ENCODE data around the gene CENPS.

Gene CENPS

DNA sequence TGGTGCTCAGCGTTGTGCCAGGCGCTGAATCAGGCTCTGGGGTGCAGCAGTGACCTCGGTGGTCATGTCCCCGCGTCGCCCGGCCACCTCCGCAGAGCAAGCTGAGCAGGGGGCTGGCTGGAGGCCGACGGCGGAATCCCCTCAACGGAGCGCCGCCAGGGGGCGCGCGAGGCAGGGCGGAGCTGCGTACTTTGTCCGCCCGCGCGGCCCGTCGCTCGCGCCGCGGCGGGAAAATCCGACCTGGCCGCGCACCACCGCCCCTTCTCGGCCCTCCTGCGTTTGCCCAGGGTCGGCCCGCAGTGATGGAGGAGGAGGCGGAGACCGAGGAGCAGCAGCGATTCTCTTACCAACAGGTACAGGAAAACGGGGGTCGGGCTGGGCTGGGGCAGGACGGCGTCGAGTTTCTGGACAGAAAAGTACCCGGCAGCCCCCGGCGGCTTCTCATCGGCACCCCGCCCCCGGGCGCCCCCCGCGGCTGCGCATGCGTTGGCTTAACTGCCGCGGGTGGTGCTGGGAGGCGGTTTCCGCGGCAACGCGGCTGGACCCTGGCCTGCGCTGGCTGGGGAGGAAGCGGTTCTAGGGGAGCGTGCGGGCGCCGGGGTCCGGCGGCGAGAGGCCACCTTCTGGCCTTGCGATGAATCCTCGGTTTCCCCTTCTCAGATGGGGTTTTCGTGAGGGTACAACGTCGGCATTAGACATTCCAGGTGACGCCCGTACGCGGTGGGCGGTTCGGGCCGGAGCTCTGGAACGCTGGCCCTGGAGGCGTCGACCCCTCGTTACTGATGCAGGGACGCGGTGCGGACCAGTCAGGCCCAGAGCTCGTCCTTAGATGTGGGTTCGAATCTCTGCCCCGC is at the start of gene CENPS:
Gene CENPS (plus strand): TSS at position 218 of the 854 bp plus-strand sequence. CDS start 85 bp downstream, at position 303.
- DNase-seq (ENCODE audit: low spot score), result peak; percentile 88
- Mint-ChIP-seq H3K4me1 (ENCODE audit: low read depth) (peaks cover 21% of the 10 kb centered on the region), H3K36me3 (ENCODE audit: low read depth) (no peaks in the 10 kb centered on the region), H3K4me3 (peak within 1 kb of the TSS; percentile 94), H3K9me3 (no peaks in the 10 kb centered on the region), H3K27me3 (ENCODE audit: low read depth) (no peaks in the 10 kb centered on the region), H3K27ac (peak within 1 kb of the TSS; percentile 93)

DNA sequence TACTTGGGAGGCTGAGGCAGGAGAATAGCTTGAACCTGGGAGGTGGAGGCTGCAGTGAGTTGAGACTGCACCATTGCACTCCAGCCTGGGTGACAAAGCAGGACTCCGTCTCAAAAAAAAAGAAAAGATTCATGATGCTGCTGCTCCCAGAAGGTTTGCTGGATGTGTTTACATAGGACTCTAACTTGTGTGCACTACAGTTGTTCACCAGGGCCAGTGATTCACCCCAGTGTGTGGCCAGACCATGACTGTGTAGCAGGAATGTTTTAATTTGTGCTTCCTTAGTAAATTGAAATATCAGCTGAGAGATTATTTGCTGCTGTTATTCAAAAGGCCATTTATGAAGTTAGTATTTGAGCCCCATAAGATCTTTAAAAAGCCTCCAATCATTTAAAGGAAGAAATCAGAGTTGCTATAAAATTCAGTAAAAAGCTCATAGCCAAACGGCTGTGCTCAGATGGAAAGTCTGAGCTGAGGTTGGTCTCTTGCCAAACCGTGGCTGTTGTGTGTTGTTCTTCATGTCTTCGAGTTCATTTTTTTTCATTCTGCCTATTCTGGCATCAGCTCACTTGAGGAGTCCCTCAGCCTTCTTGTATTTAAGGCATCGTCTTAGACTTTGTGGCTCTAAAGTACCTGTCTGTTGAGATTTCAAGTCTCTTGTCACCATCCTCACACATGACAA is 49.5 kb upstream of the CENPS start:
- Mint-ChIP-seq H3K9me3 (no peaks in the 10 kb centered on the region), H3K27me3 (ENCODE audit: low read depth) (no peaks in the 10 kb centered on the region), H3K36me3 (ENCODE audit: low read depth) (peaks cover 2% of the 10 kb centered on the region), H3K27ac (no peak overlapping the region), H3K4me3 (no peak overlapping the region), H3K4me1 (ENCODE audit: low read depth) (peaks cover 4% of the 10 kb centered on the region)
- no peak for DNase-seq (ENCODE audit: low spot score)

DNA sequence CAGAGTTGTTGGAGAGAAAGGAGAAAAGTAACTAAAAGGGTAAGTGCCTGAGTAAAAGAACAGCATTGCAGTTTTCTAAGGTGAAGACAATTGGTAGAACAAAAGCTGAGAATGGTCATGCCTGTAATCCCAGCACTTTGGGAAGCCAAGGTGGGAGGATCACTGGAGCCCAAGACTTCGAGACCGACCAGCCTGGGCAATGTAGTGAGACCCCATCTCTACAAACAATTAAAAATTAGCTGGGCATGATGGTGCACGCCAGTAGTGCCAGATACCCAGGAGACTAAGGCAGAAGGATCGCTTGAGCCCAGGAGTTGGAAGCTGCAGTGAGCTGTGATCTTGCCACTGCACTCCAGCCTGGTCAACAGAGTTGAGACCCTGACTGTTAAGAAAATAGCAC is 46.6 kb upstream of the CENPS start:
- Mint-ChIP-seq H3K36me3 (ENCODE audit: low read depth) (no peaks in the 10 kb centered on the region), H3K27me3 (ENCODE audit: low read depth) (no peaks in the 10 kb centered on the region), H3K4me1 (ENCODE audit: low read depth) (peaks cover 7% of the 10 kb centered on the region), H3K9me3 (no peaks in the 10 kb centered on the region), H3K27ac (no peak overlapping the region), H3K4me3 (no peak overlapping the region)
- DNase-seq (ENCODE audit: low spot score), result no peak

DNA sequence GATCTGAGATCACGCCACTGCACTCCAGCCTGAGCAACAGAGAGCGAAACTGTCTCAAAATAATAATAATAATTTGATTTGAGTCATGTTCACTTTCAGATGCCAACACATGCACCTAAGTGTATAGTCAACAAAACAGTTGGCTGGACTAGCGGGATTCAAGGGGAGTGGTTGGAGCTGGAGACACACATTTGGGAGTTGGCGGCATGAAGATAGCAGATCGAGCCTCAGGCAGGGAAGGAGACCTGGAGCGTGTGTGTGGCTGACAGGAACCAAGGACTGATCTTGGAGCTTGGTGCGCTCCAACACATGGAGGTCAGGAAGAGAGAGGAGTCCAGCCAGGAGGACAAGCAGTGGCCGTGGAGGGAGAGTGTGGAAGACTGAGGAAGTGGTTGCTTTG is 46.0 kb upstream of the CENPS start:
- no peak for DNase-seq (ENCODE audit: low spot score)
- no peaks in the 10 kb centered on the region for H3K27me3 Mint-ChIP-seq (ENCODE audit: low read depth)
- H3K36me3 Mint-ChIP-seq (ENCODE audit: low read depth), result no peaks in the 10 kb centered on the region
- peaks cover 7% of the 10 kb centered on the region for H3K4me1 Mint-ChIP-seq (ENCODE audit: low read depth)
- no peak overlapping the region for H3K4me3 Mint-ChIP-seq
- H3K9me3 Mint-ChIP-seq, result no peaks in the 10 kb centered on the region
- no peak overlapping the region for H3K27ac Mint-ChIP-seq

DNA sequence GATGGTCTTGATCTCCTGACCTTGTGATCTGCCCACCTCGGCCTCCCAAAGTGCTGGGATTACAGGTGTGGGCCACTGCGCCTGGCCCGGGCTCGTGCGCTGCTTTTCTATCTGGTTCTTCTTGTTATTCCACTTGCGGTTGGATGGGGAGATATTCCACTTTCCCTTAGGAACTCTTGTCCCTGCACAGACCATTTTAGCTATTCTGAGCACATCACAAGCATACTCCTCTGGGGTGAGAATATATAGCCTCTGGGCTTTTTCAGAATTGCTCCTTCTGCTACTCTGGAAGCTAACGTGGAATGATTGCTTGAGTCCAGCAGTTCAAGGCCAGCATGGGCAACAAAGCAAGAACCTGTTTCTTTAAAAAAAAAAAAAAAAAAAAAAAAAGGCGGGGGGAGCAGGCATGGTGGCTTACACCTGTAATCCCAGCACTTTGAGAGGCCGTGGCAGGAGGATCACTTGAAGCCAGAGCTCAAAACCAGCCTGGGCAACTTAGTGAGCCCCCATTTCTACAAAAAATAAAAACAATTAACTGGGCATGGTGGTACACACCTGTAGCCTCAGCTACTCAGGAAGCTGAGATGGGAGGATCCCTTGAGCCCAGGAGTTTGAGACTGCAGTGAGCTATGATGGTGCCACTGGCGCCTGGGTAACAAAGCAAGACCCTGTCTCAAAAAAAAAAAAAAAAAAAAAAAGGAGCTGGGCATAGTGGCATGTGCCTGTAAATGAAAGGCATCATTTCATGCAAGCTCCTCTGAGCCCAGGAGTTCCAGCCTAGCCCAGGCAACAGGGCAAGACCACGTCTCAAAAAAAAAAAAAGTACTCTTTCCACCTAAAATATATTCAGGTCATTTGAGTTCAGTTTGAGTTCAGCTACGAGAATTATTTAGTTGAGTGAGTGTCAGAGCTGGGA is 43.2 kb upstream of the CENPS start:
- Mint-ChIP-seq H3K27ac (no peak overlapping the region), H3K4me1 (ENCODE audit: low read depth) (peaks cover 7% of the 10 kb centered on the region), H3K27me3 (ENCODE audit: low read depth) (no peaks in the 10 kb centered on the region), H3K9me3 (no peaks in the 10 kb centered on the region), H3K36me3 (ENCODE audit: low read depth) (no peaks in the 10 kb centered on the region), H3K4me3 (no peak overlapping the region)
- DNase-seq (ENCODE audit: low spot score), result no peak

DNA sequence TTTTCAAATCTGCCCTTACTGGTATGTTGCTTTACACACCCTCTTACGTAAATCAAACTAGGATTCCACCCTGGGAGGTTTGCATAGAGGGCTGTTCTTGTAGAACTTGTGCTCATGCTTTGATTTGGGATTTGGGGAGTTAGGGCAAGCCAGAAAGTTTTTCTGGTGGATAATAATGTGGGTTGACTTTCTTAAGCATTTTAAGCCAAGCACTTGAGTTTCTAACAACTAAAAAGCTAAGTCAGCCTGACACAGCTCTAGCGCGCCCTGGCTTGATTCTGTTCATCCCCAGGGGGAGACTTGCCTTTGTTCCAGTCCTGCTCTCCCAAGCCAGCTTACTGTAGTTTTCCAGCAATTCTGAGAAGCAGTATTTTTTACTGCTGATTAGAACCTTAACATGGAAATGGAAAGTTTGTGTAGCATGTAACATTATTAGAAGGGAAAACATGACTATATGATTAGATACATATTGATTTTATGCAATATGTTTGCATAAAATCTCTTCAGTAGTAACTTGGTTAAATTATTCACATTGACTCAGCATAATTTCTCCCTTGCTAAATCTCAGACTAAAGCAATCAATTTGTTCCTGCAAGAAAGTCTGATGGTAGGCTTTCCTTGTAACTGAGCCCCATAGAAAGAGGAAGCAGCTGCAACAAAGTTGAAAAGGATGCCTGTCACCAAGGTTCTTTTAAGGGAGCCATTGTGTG is 42.4 kb upstream of the CENPS start:
- Mint-ChIP-seq H3K27me3 (ENCODE audit: low read depth) (no peaks in the 10 kb centered on the region), H3K9me3 (no peaks in the 10 kb centered on the region), H3K36me3 (ENCODE audit: low read depth) (no peaks in the 10 kb centered on the region), H3K27ac (no peak overlapping the region), H3K4me3 (no peak overlapping the region), H3K4me1 (ENCODE audit: low read depth) (peaks cover 7% of the 10 kb centered on the region)
- DNase-seq (ENCODE audit: low spot score), result no peak

DNA sequence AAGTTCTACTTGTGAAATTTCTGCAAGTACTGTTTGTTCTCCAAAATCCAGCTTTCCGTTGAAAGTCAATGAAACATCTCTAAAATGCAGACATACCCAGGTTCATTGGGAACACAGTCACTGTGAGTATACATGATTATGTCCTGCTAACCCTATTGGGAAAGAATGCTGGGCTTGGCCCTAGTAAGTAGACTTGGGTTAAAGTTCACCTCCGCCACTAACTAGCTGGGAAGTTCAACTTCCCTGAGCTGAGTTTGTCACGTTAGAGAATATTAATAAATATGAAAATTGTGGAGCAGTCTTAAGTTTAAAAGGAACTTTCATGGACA is 41.9 kb upstream of the CENPS start:
- no peak for DNase-seq (ENCODE audit: low spot score)
- H3K27me3 Mint-ChIP-seq (ENCODE audit: low read depth), result no peaks in the 10 kb centered on the region
- H3K4me3 Mint-ChIP-seq, result no peak overlapping the region
- no peak overlapping the region for H3K27ac Mint-ChIP-seq
- H3K36me3 Mint-ChIP-seq (ENCODE audit: low read depth), result no peaks in the 10 kb centered on the region
- H3K4me1 Mint-ChIP-seq (ENCODE audit: low read depth), result peaks cover 7% of the 10 kb centered on the region
- H3K9me3 Mint-ChIP-seq, result no peaks in the 10 kb centered on the region

DNA sequence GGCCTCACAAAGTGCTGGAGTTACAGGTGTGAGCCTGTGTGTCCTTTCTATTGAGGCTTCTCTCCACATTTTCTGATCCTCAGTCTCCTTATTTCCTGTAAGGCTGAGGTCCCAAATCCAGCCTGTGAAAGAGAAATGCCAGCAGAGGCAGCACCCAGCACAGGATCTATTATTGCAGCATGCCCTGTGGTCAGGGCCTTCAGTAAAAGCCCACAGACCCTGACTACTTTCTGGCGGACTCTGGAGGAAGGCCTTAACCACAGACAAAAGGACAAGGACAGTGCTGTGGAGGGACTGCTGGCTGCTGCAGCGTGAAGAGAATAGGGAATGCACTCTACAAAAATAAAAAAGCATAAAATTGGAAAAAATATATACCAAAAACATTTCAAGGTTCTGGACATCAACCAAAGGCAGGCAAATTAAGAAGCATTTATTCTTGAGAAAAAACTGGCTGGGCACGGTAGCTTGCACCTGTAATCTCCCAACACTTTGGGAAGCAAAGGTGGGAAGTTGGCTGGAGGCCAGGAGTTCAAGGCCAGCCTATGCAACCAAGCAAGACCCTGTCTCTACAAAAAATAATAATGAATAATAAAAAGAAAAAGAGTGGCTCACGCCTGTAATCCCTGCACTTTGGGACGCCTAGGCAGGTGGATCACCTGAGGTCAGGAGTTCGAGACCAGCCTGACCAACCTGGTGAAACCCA is 40.8 kb upstream of the CENPS start:
- H3K4me3 Mint-ChIP-seq, result no peak overlapping the region

DNA sequence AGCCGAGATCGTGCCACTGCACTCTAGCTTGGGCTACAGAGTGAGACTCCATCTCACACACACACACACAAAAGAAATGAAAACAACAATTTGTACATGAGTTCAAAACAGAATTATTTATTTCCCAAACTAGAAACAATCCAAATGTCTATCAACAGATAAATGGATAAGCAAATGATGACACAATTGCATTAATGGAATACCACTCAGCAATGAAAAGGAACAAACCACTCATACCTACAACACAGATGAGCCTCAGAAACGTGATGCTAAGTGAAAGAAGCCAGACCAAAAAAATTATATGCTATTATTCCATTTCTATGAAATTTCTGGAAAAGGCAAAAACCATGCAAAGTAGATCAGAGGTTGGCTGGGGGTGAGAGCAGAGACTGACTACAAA is 33.4 kb upstream of the CENPS start:
- H3K4me3 Mint-ChIP-seq, result peak overlapping the region; percentile 56
- no peaks in the 10 kb centered on the region for H3K9me3 Mint-ChIP-seq
- H3K27ac Mint-ChIP-seq, result no peak overlapping the region
- peaks cover 15% of the 10 kb centered on the region for H3K36me3 Mint-ChIP-seq (ENCODE audit: low read depth)
- no peaks in the 10 kb centered on the region for H3K27me3 Mint-ChIP-seq (ENCODE audit: low read depth)
- peaks cover 23% of the 10 kb centered on the region for H3K4me1 Mint-ChIP-seq (ENCODE audit: low read depth)
- no peak for DNase-seq (ENCODE audit: low spot score)

More for the DNA sequence above, 40.8 kb upstream of the CENPS start:
- Mint-ChIP-seq H3K27me3 (ENCODE audit: low read depth) (no peaks in the 10 kb centered on the region), H3K27ac (no peak overlapping the region), H3K9me3 (no peaks in the 10 kb centered on the region), H3K36me3 (ENCODE audit: low read depth) (peaks cover 1% of the 10 kb centered on the region), H3K4me1 (ENCODE audit: low read depth) (peaks cover 7% of the 10 kb centered on the region)
- DNase-seq (ENCODE audit: low spot score), result no peak

DNA sequence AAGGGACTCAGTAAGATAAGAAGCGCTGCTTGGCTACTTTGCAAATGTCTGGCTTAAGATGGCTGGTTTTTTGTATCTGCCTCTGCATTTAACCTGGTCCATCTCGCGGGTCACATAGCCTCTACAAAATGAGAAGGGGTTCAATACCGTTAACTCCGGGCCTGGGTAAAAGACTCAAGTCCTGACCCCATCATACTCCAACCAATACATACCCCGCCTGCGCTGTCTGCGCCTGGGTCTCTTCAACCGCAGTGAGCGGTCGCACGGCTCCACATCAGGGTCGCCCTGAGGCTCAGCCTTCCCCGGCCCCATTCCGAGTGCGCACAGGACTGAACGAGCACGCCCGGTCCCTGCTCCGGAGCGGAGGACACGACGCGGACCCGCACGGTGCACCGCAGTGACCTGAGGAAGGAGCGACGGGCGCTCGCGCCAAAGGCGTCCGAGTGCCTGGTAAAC is 31.9 kb upstream of the CENPS start:
- peaks cover 19% of the 10 kb centered on the region for H3K36me3 Mint-ChIP-seq (ENCODE audit: low read depth)
- peak overlapping the region; percentile 92 for H3K4me3 Mint-ChIP-seq
- H3K4me1 Mint-ChIP-seq (ENCODE audit: low read depth), result peaks cover 23% of the 10 kb centered on the region
- no peaks in the 10 kb centered on the region for H3K27me3 Mint-ChIP-seq (ENCODE audit: low read depth)
- no peak for DNase-seq (ENCODE audit: low spot score)
- H3K27ac Mint-ChIP-seq, result peak overlapping the region; percentile 78
- no peaks in the 10 kb centered on the region for H3K9me3 Mint-ChIP-seq

DNA sequence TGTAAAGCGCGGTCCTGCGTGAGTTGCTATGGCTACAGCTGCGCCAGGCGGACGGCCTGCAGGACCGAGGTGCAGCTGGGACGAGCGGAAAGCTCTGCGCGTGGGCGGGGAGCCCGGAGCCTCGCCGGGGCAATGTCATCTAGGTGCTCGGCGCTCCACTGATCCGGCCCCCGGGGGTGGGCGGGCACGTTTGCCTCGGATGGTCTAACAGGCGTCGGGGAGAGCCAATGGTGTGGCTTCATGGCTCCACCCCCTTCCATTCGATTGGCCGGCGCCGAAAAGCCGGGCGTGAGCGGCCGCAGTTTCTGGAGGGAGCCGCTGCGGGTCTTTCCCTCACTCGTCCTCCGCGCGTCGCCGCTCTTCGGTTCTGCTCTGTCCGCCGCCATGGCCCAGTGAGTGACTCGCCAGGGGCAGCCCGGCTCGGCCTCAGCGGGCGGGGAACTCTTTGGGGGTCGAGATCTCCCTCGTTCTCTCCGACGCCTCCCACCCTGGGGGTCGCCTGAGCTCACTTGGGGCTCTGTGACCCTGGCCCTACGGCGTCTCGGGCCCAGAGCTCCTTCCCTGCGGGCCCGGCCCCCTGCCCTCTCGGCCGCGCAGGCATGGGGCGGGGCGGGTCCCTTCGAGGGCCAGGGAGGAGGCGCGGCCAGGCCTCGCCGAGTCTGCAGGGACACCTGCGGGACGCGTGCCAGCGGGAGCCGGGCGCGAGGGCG is 31.3 kb upstream of the CENPS start, which contains the start of gene PGD:
Gene PGD (plus strand): TSS at position 331 of the 710 bp plus-strand sequence. CDS start 54 bp downstream, at position 385.
- peak; percentile 100 for DNase-seq (ENCODE audit: low spot score)
- H3K4me1 Mint-ChIP-seq (ENCODE audit: low read depth), result peaks cover 26% of the 10 kb centered on the region
- H3K36me3 Mint-ChIP-seq (ENCODE audit: low read depth), result peaks cover 22% of the 10 kb centered on the region
- peak within 1 kb of the TSS; percentile 92 for H3K4me3 Mint-ChIP-seq
- no peaks in the 10 kb centered on the region for H3K9me3 Mint-ChIP-seq
- no peaks in the 10 kb centered on the region for H3K27me3 Mint-ChIP-seq (ENCODE audit: low read depth)
- H3K27ac Mint-ChIP-seq, result peak within 1 kb of the TSS; percentile 78

DNA sequence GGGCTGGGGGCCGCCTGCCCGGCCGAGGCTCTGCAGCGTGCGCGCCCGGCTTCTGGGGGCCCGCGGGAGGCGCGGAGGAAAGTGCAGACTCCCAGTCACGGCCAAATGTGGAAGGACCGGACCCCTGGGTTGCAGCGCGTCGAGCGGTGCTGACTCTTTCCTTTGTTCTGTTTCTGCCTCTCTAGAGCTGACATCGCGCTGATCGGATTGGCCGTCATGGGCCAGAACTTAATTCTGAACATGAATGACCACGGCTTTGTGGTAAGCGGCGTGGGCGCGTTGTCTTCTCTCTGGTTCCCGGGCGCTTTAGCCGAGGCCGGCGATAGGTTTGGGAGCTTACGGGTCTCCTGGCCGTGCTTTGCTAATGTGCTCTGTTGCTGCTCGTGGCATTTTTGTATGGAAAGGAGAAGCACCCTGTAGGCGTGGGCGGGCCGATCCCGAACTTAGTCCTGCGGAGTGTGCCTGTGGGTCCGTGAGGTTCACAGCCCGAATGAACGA is 30.7 kb upstream of the CENPS start:
- H3K27me3 Mint-ChIP-seq (ENCODE audit: low read depth), result no peaks in the 10 kb centered on the region
- no peaks in the 10 kb centered on the region for H3K9me3 Mint-ChIP-seq
- peak overlapping the region; percentile 92 for H3K4me3 Mint-ChIP-seq
- H3K36me3 Mint-ChIP-seq (ENCODE audit: low read depth), result peaks cover 27% of the 10 kb centered on the region
- H3K27ac Mint-ChIP-seq, result peak overlapping the region; percentile 74
- DNase-seq (ENCODE audit: low spot score), result peak; percentile 15
- peaks cover 26% of the 10 kb centered on the region for H3K4me1 Mint-ChIP-seq (ENCODE audit: low read depth)
